ENCODE data around the gene ERH. TPM values are rescaled to one million over a fixed set of nuclear protein-coding genes. Genes with fewer than 3 reads are reported as not detected.

ERH gene
- total RNA-seq, 1 donor from 2014 or later, result 158 TPM

DNA sequence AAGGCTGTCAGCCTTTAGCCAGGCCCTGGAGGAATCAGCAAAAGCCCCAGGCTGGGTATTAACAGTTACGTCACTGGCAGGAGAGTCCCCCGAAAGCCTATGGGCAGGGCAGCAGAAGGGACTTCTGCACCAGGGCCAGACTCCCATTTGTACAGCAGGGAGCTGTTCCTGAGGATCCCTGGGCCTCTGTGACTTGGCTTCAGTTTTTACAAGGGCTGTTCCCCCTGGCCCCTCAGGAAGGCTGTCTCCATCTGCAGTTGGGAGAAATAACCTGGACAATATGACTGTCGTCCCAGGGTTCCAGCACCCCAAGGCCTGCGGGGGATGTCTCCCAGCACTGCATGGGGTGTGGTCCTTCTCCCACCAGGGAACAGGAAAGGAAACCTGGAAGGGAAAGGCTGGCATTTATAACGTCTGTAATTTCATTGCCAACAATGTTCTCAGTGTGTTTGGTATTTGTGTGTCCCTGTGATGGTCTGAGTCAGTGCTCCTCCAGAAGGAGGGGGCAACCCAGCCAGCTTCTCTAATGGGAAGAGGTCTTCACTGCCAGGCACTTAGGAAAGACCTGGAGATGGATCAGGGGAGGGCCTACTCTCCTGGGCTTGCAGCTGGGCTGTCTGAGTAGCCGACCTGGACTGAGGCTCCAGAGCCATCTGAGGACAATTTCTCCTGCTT is 42.4 kb downstream of the ERH start:
- no peak for DNase-seq

DNA sequence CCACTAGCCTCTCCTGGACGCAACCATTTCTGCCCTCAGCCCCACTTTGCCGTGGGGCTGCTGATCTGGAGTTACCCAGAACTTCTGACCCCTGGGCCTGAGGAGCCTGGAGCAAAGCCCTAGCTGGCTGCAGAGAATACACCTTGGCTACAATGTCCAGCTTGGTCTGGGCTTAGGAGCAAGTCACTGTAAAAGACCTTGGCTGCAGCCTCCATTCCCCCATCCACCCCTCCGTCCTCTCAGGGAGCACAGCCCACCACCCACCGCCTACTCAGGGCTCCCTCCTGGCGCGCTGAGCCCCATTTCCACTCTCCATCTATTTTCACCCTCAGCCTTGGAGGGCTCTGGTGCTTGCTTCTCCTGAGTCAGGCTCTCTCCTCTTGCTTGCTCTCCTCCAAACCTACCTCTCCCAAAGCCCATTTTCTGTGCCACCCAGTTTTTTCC is 42.9 kb downstream of the ERH start:
- no peak for DNase-seq

DNA sequence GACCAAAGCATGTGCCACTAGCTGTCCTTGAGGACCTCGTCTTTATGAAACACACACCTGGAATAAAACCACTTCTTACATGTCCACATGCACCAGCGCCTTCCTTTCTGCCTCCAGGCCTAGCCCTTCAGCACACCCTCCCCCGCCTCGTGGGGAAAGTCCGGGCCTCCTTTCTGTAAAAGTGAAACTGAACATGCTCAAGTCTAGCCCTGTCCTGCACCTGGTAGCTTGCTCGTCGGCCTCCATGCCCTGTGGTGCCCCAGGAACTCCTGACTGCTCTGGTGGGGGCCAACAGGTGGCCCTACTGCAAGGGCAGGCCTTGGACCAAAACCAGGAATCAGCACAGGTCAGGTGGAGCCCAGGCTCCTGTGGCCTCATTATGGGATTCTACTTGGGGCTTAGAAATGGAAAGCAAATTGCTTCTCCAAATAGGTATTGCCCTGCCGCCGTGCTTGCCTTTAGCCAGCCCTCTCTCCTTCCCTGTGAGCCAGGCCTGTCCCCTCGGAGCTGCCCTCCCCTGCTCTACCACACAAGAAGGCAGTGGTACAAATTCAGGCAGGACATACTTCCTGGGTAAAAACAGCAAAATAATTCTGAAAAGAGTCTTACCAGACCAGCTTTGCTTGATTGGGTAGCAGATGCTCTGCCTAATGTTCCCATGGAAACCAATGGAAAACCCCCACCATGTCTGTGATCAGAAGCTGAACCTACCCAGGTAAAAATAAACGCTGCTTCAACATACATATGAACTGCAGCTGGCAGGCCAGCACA is 43.5 kb downstream of the ERH start:
- no peak for DNase-seq

DNA sequence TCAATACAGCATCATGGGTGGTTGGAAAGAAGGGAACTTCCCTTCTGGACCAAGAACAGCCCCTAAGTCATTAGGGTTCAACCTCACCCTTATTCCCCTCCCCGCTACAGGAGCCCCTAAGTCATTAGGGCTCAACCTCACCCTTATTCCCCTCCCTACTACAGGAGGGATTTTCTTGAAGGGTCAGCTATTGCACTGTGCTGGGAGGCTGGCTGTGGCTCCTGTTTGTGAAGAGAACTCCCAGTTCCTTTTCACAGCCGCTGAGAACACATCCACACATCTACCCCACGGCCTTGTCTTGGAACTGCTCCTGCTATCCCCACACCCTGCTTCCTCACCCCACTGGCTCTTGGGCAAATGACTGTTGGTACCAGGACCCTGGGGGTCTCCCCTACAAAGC is 44.9 kb downstream of the ERH start:
- no peak for DNase-seq

DNA sequence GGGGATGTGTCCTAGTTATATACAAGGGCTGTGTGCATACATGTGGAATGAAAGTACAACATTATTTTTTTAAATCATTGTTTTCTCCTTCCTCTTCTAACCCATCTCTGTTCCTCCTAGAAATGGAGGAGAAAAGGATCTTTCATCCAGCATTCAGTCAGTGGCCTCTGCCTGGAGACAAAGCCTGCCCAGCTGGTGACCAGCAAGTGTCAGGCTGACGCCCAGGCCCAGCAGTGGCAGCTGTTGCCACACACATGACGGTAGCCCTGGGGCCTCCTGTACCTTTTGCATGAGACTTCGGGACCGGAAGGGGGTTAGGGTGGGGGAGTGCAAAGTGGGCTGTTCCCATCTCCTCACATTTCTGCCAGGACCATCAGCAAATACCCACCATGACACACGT is 46.2 kb downstream of the ERH start:
- no peak for DNase-seq

DNA sequence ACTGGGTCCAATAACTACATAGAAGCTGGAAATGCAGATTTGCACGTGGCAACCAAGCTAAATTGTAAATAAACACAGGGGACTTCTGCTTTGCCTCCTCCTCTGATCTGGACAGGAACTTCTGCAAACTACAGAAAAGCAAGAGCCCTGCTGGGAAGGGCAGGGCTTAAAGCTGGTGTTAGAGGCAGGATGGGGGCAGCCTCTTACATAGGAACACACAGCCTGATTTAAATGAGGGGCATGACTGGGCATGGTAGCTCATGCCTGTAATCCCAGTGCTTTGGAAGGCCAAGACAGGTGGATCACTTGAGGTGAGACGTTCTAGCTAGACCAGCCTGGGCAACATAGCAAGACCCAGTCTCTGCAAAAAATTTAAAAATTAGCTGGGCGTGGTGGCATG is 46.7 kb downstream of the ERH start:
- no peak for DNase-seq

DNA sequence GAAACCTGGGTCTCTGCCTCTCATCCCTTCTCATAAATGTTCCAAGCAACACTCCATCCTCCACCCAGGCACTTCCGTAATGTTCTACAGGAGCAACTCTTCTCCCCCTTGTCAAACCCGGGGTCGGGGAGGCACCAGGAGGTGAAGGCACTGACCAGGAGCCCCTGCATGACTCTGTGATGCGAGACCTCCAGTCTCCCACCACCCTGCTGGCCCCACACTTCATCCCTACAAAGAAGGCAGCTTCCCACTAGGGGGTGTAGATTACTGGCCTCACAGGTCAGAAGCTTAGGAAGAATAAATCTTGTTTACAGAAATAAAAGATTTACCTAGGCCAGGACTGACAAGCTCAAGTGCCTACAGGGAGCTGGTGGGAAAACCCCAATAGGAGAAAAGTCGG is 47.2 kb downstream of the ERH start:
- no peak for DNase-seq

DNA sequence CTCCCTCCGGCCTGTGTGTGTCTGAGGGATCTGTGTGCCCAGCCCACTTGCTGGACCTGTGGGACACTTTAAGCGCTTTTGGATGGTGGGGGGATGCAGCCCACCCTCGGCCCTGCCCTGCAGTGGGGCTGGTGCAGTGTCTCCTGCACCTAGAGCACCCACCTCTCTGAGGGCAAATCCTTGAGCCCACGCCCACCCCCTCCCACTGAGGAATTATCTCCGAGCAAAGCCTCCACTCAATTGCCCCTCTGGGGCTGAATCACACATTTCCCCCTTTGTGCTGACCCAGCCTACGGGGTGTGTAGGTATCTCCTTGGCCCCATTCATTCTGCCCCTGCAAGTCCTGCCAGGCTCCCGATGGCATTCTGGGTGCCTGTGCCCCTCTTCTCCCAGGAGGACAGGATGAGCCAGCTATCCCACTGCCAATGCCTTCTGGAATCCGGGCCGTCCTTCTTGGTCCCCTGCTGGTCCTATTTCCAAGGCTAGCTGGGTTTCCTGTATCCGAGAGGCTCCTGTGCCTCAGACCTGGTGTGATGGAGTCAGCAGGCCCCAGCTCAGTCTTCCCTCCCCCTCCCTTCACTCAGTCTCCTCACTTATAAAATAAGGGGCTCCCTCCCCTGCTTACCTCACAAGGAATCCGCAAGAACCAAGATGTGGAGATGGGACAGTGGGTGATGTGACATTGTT is 48.9 kb downstream of the ERH start:
- DNase-seq, result no peak

DNA sequence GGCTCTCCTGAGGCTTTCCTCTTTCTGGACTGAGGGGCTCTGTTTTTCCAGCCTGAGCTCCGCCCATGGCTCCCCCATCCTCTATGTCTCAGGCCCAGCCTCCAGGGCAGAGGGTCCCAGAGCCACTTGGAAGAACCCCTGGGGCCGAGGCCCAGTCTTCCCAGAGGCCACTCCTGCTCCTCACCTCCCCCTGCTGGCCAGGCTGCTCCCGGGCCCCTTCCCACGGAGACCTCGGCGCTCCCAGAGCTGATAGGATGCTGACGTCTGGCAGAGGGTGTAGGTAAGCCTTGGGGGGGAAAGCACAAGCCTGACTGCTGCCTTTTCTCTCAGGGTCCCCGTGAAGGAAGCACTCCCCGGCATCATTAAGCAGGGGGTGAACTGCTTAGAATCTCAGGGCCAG is 51.4 kb downstream of the ERH start:
- DNase-seq, result no peak

DNA sequence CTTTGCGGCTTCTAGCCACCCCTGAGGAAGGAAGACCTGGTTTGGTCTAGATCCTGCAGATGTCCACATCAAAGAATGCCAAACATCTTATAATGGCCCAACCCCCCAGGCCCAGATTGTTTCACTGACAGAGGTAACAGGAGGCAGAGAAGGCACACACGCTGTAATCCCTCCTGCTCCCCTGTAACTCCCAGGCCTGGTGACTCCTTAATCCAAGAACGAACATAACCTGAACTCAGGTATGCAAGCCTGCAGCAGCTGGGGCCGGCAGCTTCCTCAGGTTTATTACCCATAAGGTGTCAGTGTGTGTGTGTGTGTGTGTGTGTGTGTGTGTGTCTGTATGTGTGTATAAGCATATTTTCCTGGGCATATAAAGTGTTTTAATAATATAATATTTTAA is 52.7 kb downstream of the ERH start:
- DNase-seq, result no peak

DNA sequence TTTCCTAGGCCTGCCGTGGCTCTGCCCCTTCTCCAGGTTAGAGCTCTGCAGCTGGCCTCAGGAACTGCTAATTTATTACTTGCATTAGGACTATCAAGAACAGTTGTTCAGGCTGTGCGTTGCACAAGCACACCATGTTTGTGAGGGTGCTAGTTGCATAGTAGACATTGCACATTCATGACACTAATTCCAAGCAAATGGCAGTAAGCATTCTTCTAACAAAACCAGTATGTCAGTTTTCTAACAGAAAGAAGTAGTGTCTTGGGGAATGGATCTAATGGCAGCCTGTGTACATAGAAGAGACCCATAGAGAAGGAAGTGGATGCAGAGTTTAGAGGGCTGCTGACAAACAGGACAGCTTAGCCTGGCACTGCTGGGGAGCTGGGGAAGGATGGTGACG is 53.9 kb downstream of the ERH start:
- DNase-seq, result no peak

DNA sequence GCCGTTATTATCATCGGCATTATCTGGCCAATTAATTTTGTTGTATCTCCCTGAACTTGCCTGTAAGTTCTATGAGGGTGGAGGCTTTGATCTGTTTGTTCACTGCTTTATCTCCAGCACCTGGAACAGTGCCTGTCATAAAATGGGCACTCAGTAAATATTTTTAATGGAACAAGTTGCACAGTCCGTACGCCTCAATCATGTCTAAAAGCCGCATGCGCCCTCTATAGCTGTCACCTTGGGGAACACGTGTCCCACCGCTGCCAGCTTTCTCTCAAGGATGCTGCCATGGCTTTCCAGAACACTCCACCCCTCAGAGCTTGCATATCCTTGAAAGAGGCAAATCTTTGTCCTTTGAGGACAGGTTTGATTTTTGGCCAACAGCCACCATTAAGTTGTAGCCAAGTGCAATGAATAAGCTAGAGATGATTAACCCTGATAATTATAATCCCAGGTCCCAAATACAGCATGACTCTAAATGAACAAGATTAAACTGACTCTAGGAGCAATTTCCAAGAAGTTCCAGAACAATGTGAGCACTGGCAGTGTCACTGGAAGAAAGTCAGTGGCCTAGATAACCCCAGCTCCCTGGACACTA is 55.1 kb downstream of the ERH start:
- no peak for DNase-seq

DNA sequence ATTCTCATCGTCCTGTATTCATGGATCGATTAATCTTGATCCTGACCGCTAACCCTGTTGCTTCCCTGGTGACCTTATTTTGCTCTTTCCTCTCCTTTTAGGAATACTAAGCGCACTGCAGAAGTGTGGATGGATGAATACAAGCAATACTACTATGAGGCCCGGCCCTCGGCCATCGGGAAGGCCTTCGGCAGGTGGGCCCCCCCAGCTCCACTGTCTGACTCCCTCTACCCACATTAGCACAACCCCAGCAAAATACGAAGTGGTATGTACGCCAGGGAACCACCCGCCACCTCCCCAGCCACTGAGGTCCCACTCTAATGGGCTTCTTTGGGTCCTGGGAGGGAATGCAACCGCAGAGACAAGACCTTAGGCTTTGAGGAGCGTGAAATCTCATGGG is 58.7 kb downstream of the ERH start:
- DNase-seq, result no peak

DNA sequence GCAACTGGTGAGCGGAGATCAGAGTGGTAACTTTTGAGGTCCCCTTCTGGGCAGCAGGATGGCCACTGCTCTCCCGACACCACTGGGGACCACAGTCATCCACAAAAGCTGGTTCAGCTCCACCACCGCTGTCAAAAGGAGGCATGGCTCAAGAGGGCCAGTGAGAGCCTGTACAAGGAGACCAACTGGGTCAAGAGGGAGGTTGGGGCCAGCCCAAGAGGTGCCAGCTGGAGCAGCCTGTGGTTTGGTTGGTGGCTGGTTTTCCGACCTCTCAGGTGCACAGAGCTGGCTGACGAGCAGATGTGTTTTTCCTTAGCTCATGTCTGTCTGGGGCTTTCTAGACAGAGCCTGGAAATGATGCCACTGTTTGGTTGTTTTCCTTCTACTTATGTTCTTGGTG is 60.1 kb downstream of the ERH start:
- no peak for DNase-seq

DNA sequence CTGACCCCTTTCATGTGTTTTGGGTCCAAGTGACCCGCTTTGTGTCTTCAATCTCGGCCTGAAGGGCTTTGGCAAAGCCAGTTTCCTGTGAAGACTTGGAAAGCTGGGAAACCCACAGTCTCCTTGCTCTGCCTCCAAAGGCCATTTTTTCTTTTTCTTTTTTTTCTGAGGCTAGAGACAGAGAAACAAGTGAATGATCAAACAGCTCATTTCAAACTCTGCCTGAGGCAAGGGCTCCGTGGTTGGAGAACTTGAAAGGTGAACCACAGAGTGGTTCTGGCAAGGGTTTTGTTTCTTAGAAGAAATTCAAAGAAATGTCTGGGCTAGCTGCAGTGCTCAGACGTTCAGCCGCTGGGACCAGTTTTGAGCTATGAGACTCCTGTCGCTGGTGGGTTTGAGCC is 62.7 kb downstream of the ERH start:
- no peak for DNase-seq

DNA sequence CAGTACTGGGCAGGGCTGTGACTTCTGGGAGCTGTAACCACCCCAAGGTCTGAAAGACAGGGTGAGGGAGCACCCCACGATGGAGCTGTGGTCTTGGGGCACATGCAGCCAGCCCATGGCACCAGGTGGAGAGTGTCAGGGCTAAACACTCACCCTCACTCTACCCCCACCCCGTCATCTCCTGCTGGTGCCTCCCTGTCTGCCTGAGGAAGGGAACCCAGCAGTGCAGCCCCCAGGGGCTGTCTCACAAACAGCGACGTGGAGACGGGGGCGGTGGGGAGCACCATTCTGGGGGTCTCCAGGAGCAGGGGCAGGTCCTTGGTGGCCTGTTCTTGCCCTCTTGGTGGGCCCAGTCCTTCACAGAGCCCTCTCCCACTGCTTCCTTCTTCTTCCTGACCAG is 63.5 kb downstream of the ERH start:
- no peak for DNase-seq

DNA sequence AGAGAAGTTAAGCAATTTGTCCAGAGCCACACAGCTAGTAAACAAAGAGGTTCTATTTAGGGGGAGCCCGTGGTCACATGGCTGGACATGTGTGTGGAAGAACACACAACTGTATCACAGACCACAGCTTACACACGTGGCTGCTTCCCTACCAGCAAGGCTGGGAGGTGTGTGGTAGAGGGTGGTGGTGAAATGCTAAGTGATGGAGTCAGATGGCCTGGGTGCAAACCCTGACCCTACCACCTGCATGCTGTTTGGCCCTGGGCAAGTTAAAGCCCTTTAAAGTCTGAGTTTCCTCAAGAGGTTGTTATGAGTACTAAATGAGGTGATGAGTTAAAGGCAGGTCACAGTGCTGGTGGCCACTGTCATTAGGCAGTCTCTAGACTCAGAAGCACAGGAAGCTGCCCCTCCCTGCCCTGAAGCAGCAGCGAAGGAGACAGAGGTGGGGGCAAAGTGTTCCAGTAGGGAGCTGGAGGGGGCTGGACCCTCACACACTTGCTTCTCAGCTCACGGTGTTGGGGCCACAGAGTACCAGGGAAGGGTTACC is 64.2 kb downstream of the ERH start:
- no peak for DNase-seq

DNA sequence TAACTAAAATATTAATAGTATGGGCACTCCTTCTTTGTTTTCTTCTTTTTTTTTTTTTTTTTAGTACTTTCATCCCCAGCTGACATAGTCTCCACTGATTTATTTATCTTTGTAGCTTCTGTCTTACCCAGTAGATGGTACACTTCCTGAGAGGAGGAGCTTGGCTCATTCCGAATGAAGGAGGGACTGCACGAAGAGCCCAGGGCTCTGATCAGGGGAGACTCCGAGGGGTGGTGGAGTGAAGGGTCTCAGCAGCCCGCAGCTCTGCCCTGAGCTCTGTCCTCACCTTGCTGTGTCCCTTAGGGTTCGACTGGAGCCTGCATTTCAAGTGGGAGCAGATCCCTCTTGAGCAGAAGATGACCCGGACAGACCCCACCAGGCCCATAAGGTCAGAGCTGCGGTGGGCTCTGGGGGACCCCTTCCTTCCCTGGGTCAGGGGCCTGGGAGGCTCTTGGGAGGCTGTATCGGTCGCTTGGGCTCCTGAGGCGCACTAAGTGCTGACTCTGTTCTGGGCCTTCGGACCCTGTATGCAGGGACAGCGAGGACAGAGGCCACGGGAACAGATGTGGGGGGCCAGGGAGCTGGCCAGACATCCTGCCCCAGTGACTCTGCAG is 65.2 kb downstream of the ERH start:
- no peak for DNase-seq

DNA sequence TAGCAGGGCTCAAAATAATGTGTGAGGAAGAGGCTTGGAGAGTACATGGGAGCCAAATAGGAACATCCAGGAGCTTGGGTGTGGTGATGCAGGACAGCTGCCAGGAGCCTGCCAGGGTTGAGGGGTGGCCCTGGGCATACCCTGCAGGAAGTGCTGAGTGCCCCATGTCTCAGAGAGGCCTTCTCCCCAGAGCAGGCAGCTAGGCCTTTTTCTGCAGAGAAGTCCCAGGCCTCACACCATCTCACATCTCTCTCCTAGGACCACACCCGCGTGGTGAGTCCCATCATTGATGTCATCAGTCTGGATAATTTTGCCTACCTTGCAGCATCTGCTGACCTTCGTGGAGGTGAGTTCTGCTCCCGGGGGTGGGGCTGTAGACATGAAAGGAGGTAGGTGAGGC is 66.9 kb downstream of the ERH start:
- no peak for DNase-seq

Data from skin of body (tissue), 2 donors.